ENCODE measurements around the gene PARD6B. TPM values are rescaled to one million over a fixed set of nuclear protein-coding genes. Genes with fewer than 3 reads are reported as not detected.

PARD6B gene
- total and polyA plus RNA-seq, 2 of the 13 experiments (the other 11 are each of a cell fraction or from before 2014, with no cell fraction given) = 6.9 to 22.2 TPM

GRCh38 chr20:50763550-50764458, 32.4 kb downstream of the PARD6B start (continued):
- TF ChIP-seq ZIK1 (CRISPR knock-in tag; IDR thresholded peaks at IDR 0.05; ENCODE audit: borderline replicate concordance, low read depth) (0 out of 2 replicates have a peak, but pooled peaks have one; percentile 25), DRAP1 (CRISPR knock-in tag; IDR thresholded peaks at IDR 0.05) (peak; percentile 46; the same call in 1 of the 2 replicates), ZNF510 (CRISPR knock-in tag; IDR thresholded peaks at IDR 0.05; ENCODE audit: low read depth) (0 out of 2 replicates have a peak, but pooled peaks have one; percentile 57), SMAD3 (CRISPR knock-in tag; IDR thresholded peaks at IDR 0.05) (peak; percentile 74; the same call in 1 of the 2 replicates), CTCF (CRISPR knock-in tag; IDR thresholded peaks at IDR 0.05) (peak; percentile 15; the same call in 1 of the 2 replicates), ZNF580 (CRISPR knock-in tag; IDR thresholded peaks at IDR 0.05; ENCODE audit: borderline replicate concordance, low read depth) (peak; percentile 73; the same call in 1 of the 2 replicates), E2F1 (CRISPR knock-in tag; IDR thresholded peaks at IDR 0.05) (0 out of 2 replicates have a peak, but pooled peaks have one; percentile 25), KDM3A (CRISPR knock-in tag; IDR thresholded peaks at IDR 0.05; ENCODE audit: low read depth) (0 out of 2 replicates have a peak, but pooled peaks have one; percentile 54), SMYD3 (CRISPR knock-in tag; IDR thresholded peaks at IDR 0.05) (0 out of 2 replicates have a peak, but pooled peaks have one; percentile 64), BORCS8-MEF2B (CRISPR knock-in tag; IDR thresholded peaks at IDR 0.05) (peak; percentile 32), SPEN (CRISPR knock-in tag; IDR thresholded peaks at IDR 0.05; ENCODE audit: low read depth) (peak; percentile 17; the same call in 1 of the 2 replicates), NFKBIZ (CRISPR knock-in tag; IDR thresholded peaks at IDR 0.05) (peak; percentile 27; the same call in 1 of the 2 replicates), DMAP1 (CRISPR knock-in tag; IDR thresholded peaks at IDR 0.05) (peak; percentile 77), ZNF224 (CRISPR knock-in tag; IDR thresholded peaks at IDR 0.05) (peak; percentile 90; the same call in 1 of the 2 replicates), CSRNP1 (CRISPR knock-in tag; IDR thresholded peaks at IDR 0.05) (peak; percentile 79), ARNT2 (CRISPR knock-in tag; IDR thresholded peaks at IDR 0.05; ENCODE audit: low read depth) (peak; percentile 37; the same call in 1 of the 2 replicates), NR2F1 (CRISPR knock-in tag; IDR thresholded peaks at IDR 0.05) (peak in 1 of 2 experiments; percentile 34; a peak in 1 of 4 replicates), NRL (CRISPR knock-in tag; IDR thresholded peaks at IDR 0.05; ENCODE audit: borderline replicate concordance) (peak; percentile 58; the same call in 1 of the 2 replicates), ZBTB20 (CRISPR knock-in tag; IDR thresholded peaks at IDR 0.05; ENCODE audit: borderline replicate concordance, low read depth) (peak; percentile 27; the same call in 1 of the 2 replicates), TBX2 (CRISPR knock-in tag; IDR thresholded peaks at IDR 0.05; ENCODE audit: borderline replicate concordance) (peak; percentile 57; the same call in 1 of the 2 replicates), SNAPC2 (CRISPR knock-in tag; IDR thresholded peaks at IDR 0.05) (peak; percentile 60; the same call in 1 of the 2 replicates), TAF1 (CRISPR knock-in tag; IDR thresholded peaks at IDR 0.05) (peak; percentile 28; the same call in 1 of the 2 replicates), ZNF331 (CRISPR knock-in tag; IDR thresholded peaks at IDR 0.05) (peak; percentile 86)

Measured in HepG2 (cell line).